ENCODE measurements around the gene NUP214.
A peak's percentile ranks its signal among the peaks of the same experiment; 100 is the strongest.

NUP214 gene

GRCh38 chr9:131174681-131175239 lies 49.4 kb downstream of the NUP214 start:
- TF ChIP-seq CTCF (IDR thresholded peaks at IDR 0.05; ENCODE audit: insufficient read depth, low read depth, low read length, missing control alignments): no peak
- no peak overlapping the region for H3K4me3 ChIP-seq (ENCODE audit: low read length)
- no peak for DNase-seq (ENCODE audit: low read depth)

- no peak for TF ChIP-seq CTCF (IDR thresholded peaks at IDR 0.05; ENCODE audit: insufficient read depth, low read depth, low read length, missing control alignments)
- no peak overlapping the region for H3K4me3 ChIP-seq (ENCODE audit: low read length)
- DNase-seq (ENCODE audit: low read depth): no peak
These were observed 52.5 kb downstream of the NUP214 start for GRCh38 chr9:131177898-131178297.

- TF ChIP-seq CTCF (IDR thresholded peaks at IDR 0.05; ENCODE audit: insufficient read depth, low read depth, low read length, missing control alignments): peak; percentile 98
- peak; percentile 65 for DNase-seq (ENCODE audit: low read depth)
- H3K4me3 ChIP-seq (ENCODE audit: low read length): no peak overlapping the region
These were observed 53.0 kb downstream of the NUP214 start for GRCh38 chr9:131178382-131178781.

GRCh38 chr9:131178926-131179325 lies 53.5 kb downstream of the NUP214 start:
- no peak overlapping the region for H3K4me3 ChIP-seq (ENCODE audit: low read length)
- no peak for DNase-seq (ENCODE audit: low read depth)
- TF ChIP-seq CTCF (IDR thresholded peaks at IDR 0.05; ENCODE audit: insufficient read depth, low read depth, low read length, missing control alignments): no peak

- H3K4me3 ChIP-seq (ENCODE audit: low read length): no peak overlapping the region
- peak; percentile 30 for DNase-seq (ENCODE audit: low read depth)
- TF ChIP-seq CTCF (IDR thresholded peaks at IDR 0.05; ENCODE audit: insufficient read depth, low read depth, low read length, missing control alignments): no peak
These were observed 54.3 kb downstream of the NUP214 start for GRCh38 chr9:131179561-131180219.

GRCh38 chr9:131180454-131180853 lies 55.1 kb downstream of the NUP214 start:
- TF ChIP-seq CTCF (IDR thresholded peaks at IDR 0.05; ENCODE audit: insufficient read depth, low read depth, low read length, missing control alignments): no peak
- no peak overlapping the region for H3K4me3 ChIP-seq (ENCODE audit: low read length)
- DNase-seq (ENCODE audit: low read depth): no peak
